ENCODE results near the gene ITPA.
A peak's percentile ranks its signal among the peaks of the same experiment; 100 is the strongest.

Gene ITPA

DNA sequence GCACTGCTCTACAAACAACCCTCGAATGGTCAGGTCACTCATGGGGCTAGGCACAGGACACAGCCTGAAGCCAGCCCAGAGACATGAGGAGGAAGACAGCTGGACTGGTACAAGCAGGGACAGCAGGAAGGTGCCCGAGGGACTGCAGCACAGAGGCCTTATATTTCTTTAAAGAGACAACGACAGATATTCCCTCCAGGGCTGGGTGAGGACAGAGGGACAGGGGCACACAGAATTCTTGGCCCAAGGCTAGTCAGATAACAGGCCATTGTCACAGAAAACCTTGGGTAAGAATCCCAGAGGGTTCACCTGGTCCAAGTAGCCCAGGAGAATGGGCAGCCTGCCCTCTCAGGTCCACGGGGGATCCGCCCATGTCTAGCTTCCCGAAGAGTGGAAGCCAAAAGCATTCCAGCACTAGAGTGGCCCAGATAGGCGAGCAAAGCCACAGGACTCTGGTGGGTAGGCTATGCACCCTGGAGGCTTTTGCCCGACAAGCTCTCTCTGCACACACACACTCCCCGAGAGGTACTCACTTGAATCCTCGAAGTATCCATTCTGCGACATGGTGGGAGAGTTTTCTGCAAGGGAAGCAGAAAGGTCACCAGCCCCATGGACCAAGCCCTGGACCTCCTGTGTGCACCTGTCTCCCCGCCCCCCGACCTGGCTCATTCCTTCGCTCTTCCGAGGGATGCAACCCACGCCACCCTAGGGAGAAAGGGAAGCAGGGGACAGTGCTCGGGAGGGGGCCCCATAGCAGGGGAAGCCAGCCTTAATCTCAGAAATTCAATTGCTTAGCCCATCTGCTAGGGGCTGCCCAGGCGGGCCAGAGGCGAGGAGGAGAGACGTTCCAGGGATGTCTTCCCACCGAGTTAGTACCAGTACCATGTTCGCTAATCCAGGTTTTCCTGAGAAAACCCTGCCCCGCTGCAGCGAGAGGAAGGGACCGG lies 28.0 kb downstream of the ITPA start:
- Histone ChIP-seq H3K4me2 (ENCODE audit: low read length) (peak overlapping the region; percentile 97), H3K27me3 (ENCODE audit: control insufficient read depth, insufficient read depth, low read length) (peaks cover 32% of the 10 kb centered on the region), H3K4me1 (ENCODE audit: control insufficient read depth, insufficient read depth, low read length) (peaks cover 20% of the 10 kb centered on the region), H3K9ac (ENCODE audit: low read depth, low read length) (no peak overlapping the region), H3K36me3 (ENCODE audit: insufficient read depth, low read length) (no peaks in the 10 kb centered on the region), H3K9me3 (replicated peaks; ENCODE audit: low read length) (no peaks in the 10 kb centered on the region), H3K4me3 (ENCODE audit: low read length) (no peak overlapping the region)

DNA sequence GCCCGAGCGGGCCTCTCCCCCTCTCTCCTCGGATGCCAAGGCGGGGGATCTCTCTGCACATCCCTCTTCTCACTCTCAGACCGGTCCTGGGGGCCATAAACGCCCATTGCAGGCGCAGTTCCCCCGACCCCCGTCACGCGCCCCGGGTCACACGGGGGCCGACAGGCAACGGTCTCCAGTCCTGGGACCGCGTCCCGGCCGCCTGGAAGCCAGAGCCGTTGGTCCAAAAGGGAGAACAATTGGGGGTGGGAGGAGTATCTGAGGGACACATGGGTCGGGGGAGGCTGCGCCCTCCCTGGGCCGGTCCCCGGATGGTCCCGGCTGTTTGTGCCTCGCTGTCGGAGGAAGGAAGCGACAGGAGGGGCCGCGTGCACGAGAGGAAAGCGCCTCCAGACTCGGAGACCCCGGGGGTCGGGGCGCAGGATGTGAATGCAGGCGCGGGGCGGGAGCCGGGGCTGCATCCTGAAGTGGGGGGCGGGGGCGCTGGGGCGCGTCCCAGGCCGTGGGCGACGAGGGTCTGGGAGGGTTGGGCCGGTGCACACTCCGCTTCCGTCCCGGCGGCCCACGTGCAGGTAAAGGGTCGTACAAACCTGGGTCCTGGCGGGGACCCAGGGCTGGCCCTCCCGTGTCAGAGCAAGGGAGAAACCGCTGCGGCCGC lies 28.8 kb downstream of the ITPA start:
- H3K36me3 ChIP-seq (ENCODE audit: insufficient read depth, low read length), result no peaks in the 10 kb centered on the region
- peak overlapping the region; percentile 66 for H3K9ac ChIP-seq (ENCODE audit: low read depth, low read length)
- peak overlapping the region; percentile 97 for H3K4me2 ChIP-seq (ENCODE audit: low read length)
- H3K9me3 ChIP-seq (replicated peaks; ENCODE audit: low read length), result no peaks in the 10 kb centered on the region
- peak overlapping the region; percentile 84 for H3K4me3 ChIP-seq (ENCODE audit: low read length)
- H3K4me1 ChIP-seq (ENCODE audit: control insufficient read depth, insufficient read depth, low read length), result peaks cover 20% of the 10 kb centered on the region
- peaks cover 32% of the 10 kb centered on the region for H3K27me3 ChIP-seq (ENCODE audit: control insufficient read depth, insufficient read depth, low read length)

DNA sequence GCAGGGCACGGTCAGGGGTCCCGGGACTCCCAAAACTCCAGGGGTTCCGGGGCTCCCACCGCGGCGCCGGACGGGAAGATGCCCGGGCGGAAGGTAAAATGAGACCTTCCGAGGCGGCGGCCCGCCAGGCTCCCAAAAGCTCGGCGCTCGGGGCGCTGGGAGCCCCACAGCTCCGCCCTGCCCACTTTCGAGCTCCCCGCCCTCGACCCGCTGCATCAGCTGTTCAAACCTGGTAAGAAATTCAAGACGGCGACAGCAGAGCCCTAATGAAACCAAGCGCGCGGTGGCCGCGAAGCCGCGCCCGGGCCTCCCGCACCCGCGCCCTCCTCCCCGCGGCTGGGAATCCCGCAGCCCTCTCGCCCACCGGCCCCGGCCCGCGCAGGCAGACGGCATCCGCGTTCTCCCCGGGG lies 29.3 kb downstream of the ITPA start:
- Histone ChIP-seq H3K36me3 (ENCODE audit: insufficient read depth, low read length) (no peaks in the 10 kb centered on the region), H3K4me2 (ENCODE audit: low read length) (peak overlapping the region; percentile 97), H3K9me3 (replicated peaks; ENCODE audit: low read length) (no peaks in the 10 kb centered on the region), H3K9ac (ENCODE audit: low read depth, low read length) (peak overlapping the region; percentile 66), H3K4me3 (ENCODE audit: low read length) (peak overlapping the region; percentile 84), H3K4me1 (ENCODE audit: control insufficient read depth, insufficient read depth, low read length) (peaks cover 20% of the 10 kb centered on the region), H3K27me3 (ENCODE audit: control insufficient read depth, insufficient read depth, low read length) (peaks cover 32% of the 10 kb centered on the region)

DNA sequence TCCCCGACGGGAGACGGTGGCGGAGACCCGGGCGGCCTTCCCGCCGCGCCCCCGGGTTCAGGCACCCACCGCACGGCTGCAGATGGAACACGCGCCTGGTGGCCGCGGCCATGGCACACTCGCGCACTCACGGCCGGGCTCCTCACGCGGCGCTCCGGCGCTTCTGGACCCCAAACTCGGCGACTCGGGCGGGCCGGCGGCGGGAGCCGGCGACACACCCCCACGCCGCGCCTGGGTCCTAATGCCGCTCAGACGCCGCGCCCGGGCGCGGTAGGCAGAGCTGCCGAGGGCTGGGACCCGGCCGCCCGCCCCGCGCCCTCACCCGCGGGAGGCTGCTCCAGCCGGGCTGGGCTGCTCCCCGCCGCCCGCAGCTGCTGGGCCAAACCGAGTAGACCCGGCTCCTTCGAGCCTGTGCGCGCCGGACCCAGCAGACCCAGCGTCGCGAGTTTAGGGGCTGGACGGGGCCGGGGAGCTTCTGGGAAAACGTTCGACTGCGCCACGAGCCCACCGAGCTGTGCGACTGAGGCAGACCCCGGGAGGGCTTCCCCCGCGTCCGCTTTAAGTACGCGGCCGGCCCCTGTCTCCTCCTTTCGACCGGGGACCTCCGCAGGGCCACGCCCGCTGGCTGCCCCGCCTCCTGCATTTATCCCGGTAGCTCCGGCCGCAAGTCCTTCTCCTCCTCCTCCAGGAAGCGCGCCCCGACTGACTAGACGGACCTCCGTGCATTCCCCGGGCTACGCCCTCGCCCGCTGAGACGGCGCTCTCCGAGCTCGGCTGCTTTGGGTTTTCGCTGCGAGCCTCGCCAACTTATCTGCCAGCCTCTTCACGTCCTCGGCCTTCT lies 29.9 kb downstream of the ITPA start, which contains the start of gene SLC4A11:
SLC4A11 (minus strand) TSS at position 165 of the 841 bp plus-strand sequence; CDS start at position 112, 53 bp downstream.
- H3K27me3 ChIP-seq (ENCODE audit: control insufficient read depth, insufficient read depth, low read length), result peaks cover 32% of the 10 kb centered on the region
- H3K36me3 ChIP-seq (ENCODE audit: insufficient read depth, low read length), result no peaks in the 10 kb centered on the region
- peaks cover 20% of the 10 kb centered on the region for H3K4me1 ChIP-seq (ENCODE audit: control insufficient read depth, insufficient read depth, low read length)
- no peaks in the 10 kb centered on the region for H3K9me3 ChIP-seq (replicated peaks; ENCODE audit: low read length)
- H3K9ac ChIP-seq (ENCODE audit: low read depth, low read length), result peak within 1 kb of the TSS; percentile 66
- H3K4me2 ChIP-seq (ENCODE audit: low read length), result peak within 1 kb of the TSS; percentile 97
- H3K4me3 ChIP-seq (ENCODE audit: low read length), result peak within 1 kb of the TSS; percentile 84

DNA sequence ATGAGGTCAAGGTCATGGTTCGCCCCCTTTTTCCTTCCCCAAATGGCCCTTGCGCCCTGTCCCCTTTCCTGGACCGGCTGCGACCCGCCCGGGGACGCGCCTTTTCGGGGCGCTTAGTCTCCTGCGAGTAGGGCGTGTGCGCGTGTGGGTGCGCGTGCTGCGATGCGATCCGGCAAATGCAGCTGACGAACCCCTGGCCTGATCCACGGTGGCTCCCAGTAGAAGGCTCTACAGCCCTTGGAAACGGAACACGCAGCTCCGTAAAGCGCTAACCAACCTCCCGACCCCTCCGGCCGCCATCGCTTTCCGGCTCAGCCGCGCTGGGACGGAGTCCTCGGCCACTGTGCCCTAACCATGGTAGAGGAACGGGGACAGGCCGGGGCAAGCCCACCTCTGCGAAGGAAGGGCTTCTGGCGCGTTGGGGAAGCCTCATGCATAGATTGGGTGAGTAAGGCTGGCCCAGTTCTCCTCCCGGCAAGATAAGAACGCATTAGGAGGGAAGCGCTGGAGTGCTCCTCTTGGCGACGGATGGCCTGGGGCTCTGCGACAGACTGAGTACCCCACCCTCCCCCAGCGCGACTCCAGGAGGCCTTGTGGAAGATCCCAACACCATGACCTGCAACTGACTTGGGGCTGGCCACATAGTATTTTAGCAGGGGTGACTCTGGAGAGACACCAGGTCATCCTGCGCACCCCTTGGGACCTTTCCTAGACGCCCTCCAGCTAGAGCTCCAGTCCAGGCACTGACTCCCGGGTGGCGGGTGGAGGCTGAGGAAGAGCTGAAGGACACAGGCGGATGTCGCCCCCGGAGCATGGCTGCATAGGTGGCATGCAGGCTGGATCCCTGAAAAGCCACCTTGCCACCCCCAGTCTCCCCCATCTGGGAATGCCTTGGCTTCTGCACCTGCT lies 30.8 kb downstream of the ITPA start:
- Histone ChIP-seq H3K4me1 (ENCODE audit: control insufficient read depth, insufficient read depth, low read length) (peaks cover 20% of the 10 kb centered on the region), H3K4me2 (ENCODE audit: low read length) (peak overlapping the region; percentile 97), H3K4me3 (ENCODE audit: low read length) (peak overlapping the region; percentile 84), H3K27me3 (ENCODE audit: control insufficient read depth, insufficient read depth, low read length) (peaks cover 32% of the 10 kb centered on the region), H3K36me3 (ENCODE audit: insufficient read depth, low read length) (no peaks in the 10 kb centered on the region), H3K9ac (ENCODE audit: low read depth, low read length) (peak overlapping the region; percentile 66), H3K9me3 (replicated peaks; ENCODE audit: low read length) (no peaks in the 10 kb centered on the region)

DNA sequence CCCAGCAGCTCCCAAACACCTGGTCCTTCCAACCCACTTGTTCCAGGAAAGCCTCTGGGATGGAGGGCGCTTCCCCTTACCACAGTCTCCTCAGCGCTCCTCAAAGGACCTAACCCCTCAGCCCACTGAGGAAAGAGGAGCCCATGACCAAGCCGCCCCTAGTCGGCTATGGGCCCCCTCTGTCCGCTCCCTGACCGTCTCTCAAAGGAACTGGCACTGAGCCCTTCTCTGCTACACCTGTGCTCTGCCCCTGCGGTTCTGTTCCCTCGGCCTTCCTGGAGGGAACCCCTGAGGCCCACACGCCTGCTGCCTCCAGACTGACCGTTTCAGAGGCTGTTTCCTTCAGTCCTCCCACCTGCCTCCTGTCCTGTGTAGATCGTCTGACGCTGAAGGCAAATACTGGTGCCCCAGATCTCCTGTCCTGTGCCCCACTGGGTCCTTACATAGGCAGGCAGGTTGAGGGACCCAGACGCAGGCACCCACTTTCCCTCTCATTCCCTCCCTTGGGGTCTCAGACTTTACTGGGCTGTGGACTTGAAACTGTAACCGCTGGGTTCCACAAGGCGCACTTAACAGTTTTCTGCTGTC lies 31.6 kb downstream of the ITPA start:
- H3K36me3 ChIP-seq (ENCODE audit: insufficient read depth, low read length), result no peaks in the 10 kb centered on the region
- H3K4me1 ChIP-seq (ENCODE audit: control insufficient read depth, insufficient read depth, low read length), result peaks cover 20% of the 10 kb centered on the region
- peak overlapping the region; percentile 97 for H3K4me2 ChIP-seq (ENCODE audit: low read length)
- no peak overlapping the region for H3K9ac ChIP-seq (ENCODE audit: low read depth, low read length)
- H3K4me3 ChIP-seq (ENCODE audit: low read length), result no peak overlapping the region
- H3K27me3 ChIP-seq (ENCODE audit: control insufficient read depth, insufficient read depth, low read length), result peaks cover 32% of the 10 kb centered on the region
- H3K9me3 ChIP-seq (replicated peaks; ENCODE audit: low read length), result no peaks in the 10 kb centered on the region

DNA sequence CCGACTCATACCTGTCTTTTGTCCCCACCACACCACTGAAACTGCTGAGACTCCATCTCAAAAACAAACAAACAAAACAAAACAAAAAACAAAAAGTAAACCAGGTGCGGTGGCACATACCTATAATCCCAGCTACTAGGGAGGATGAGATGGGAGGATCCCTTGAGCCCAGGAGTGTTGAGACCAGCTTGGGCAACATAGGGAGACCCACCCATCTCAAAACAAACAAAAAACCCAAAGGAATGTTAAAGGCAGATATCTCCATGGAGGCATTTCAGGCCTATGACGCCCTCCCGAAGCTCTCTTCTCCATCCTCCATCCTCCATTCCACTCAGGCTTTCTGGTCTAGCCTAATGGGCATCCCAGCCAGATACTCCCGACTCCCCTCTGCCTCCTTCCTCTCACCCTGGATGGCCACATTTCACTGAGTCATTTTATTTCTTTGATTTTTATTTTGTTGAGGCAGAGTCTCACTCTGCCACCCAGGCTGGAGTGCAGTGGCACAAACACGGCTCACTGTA lies 32.9 kb downstream of the ITPA start:
- Histone ChIP-seq H3K4me3 (ENCODE audit: low read length) (no peak overlapping the region), H3K4me2 (ENCODE audit: low read length) (no peak overlapping the region), H3K36me3 (ENCODE audit: insufficient read depth, low read length) (no peaks in the 10 kb centered on the region), H3K27me3 (ENCODE audit: control insufficient read depth, insufficient read depth, low read length) (peaks cover 26% of the 10 kb centered on the region), H3K9ac (ENCODE audit: low read depth, low read length) (no peak overlapping the region), H3K4me1 (ENCODE audit: control insufficient read depth, insufficient read depth, low read length) (peaks cover 20% of the 10 kb centered on the region), H3K9me3 (replicated peaks; ENCODE audit: low read length) (no peaks in the 10 kb centered on the region)

DNA sequence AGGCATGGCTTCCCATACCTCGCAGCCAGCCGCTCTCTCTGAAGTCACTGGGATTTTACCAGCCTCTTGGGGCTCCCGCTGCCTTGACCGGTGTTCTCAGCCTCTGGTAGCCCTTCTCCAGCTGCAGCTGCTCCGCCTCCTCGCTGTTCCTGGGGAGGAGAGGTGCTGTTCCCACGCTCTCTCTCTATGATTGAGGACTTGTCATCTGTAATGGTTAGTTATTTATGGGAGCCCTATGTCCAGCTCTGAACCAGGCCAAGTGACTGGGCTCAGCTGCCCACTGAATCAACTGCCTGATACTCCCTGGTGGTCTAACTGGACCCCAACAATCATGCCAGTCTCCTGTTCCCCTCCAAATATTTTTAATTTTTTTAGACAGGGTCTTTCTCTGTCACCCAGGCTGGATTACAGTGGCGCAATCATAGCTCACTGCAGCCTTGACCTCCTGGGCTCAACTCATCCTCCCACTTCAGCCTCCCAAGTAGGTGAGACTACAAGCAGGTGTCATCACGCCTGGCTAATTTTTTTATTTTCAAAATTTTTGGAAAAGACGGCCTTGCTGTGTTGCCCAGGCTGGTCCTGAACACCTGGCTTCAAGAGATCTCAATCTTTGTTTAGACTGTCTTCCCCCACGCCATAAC lies 34.5 kb downstream of the ITPA start:
- H3K4me3 ChIP-seq (ENCODE audit: low read length), result no peak overlapping the region
- no peak overlapping the region for H3K4me2 ChIP-seq (ENCODE audit: low read length)
- H3K4me1 ChIP-seq (ENCODE audit: control insufficient read depth, insufficient read depth, low read length), result peaks cover 12% of the 10 kb centered on the region
- H3K9me3 ChIP-seq (replicated peaks; ENCODE audit: low read length), result no peaks in the 10 kb centered on the region
- H3K36me3 ChIP-seq (ENCODE audit: insufficient read depth, low read length), result no peaks in the 10 kb centered on the region
- H3K27me3 ChIP-seq (ENCODE audit: control insufficient read depth, insufficient read depth, low read length), result peaks cover 15% of the 10 kb centered on the region
- no peak overlapping the region for H3K9ac ChIP-seq (ENCODE audit: low read depth, low read length)

DNA sequence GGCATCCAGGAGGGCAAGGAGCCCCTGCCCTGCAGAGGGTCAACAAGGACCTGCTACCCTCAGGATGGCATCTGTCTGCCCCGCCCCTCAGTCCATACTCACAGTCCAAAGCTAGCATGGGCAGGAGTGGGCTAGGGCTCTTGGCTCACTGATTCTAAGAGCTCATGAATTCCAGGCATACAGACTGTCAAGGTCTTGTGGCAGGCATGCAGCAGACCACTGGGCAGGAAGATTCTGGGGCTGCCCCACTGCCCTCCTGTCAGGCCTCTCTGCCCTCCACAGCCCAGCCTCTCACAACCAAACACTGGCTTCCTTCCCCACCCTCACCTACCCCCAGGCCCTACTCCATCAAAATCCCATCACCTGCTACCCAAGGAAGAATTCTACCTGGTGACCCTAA lies 35.3 kb downstream of the ITPA start:
- Histone ChIP-seq H3K4me3 (ENCODE audit: low read length) (no peak overlapping the region), H3K27me3 (ENCODE audit: control insufficient read depth, insufficient read depth, low read length) (peaks cover 12% of the 10 kb centered on the region), H3K9me3 (replicated peaks; ENCODE audit: low read length) (no peaks in the 10 kb centered on the region)

DNA sequence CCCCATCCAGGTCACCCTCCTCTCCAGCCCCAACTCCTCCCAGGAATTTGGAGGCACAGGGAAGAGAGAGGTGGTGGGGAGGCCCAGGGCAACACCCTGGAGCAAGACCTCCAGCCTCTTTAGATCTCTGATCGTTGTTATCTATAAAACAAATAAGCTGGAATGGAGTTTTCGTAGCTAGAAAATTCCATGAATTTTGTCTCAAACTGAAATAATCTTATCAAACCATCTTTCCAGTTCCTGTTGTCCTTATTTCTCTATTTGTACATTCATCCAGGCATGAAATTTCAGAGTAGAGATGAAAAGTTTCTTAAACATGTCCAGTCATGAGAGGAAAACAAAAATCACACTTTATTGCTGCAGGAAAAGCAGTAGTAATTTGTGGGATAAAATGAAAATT lies 35.9 kb downstream of the ITPA start:
- Histone ChIP-seq H3K27me3 (ENCODE audit: control insufficient read depth, insufficient read depth, low read length) (peaks cover 7% of the 10 kb centered on the region), H3K4me2 (ENCODE audit: low read length) (no peak overlapping the region), H3K4me3 (ENCODE audit: low read length) (no peak overlapping the region), H3K9me3 (replicated peaks; ENCODE audit: low read length) (no peaks in the 10 kb centered on the region), H3K4me1 (ENCODE audit: control insufficient read depth, insufficient read depth, low read length) (peaks cover under 1% of the 10 kb centered on the region), H3K36me3 (ENCODE audit: insufficient read depth, low read length) (peaks cover 4% of the 10 kb centered on the region), H3K9ac (ENCODE audit: low read depth, low read length) (no peak overlapping the region)

More for the DNA sequence above, 35.3 kb downstream of the ITPA start:
- no peaks in the 10 kb centered on the region for H3K36me3 ChIP-seq (ENCODE audit: insufficient read depth, low read length)
- H3K4me2 ChIP-seq (ENCODE audit: low read length), result no peak overlapping the region
- peaks cover 5% of the 10 kb centered on the region for H3K4me1 ChIP-seq (ENCODE audit: control insufficient read depth, insufficient read depth, low read length)
- no peak overlapping the region for H3K9ac ChIP-seq (ENCODE audit: low read depth, low read length)
